ENCODE measurements around the gene TGFB1. TPM values are rescaled to one million over a fixed set of nuclear protein-coding genes. Genes with fewer than 3 reads are reported as not detected.
A peak's percentile ranks its signal among the peaks of the same experiment; 100 is the strongest.
"Not testable (repeated sequence)": the region's sequence is repeated elsewhere in the genome, so short reads cannot be mapped to it uniquely, and the experiment has no call there.

Gene TGFB1
- total RNA-seq, 1 donor from 2014 or later = 3.4 TPM

DNA sequence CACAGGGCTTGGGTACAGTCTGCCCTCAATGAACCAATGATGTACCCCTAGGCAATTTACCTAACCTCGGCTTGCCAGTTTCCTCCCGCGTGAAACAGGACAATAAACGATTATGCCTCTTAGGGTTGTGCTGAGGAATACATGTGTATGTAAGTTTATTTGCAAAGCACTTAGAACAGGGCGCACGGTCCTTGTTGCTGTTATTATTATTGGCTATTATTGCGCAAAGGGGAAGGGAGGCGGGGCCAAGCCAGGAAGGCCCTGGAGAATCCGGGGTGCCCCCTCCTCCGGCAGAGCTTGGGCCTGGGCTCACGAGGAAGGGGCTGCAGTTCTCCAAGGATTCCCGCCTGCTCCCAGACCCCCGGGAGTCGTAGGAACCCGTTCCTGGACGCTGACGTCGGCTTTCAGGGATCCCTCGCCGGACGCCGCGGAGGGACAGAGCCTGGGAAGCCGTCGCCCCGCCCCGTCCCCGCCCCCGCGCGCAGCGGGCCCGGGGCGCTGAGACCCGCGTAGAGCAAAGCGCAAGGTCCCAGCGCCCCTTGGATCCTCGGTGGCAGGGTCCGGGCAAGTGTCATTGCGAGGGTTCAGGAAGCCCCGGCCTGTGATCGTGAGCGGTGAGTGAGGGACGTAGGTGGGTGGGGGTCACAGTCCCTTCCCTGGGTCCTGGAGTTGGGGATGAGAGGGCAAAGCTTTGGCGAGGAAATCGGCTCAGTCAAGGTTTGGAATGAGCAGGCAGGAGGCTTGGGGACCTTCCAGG is 22.7 kb upstream of the TGFB1 start, which contains the start of gene TMEM91:
TMEM91 (plus strand) TSS at position 293 of the 757 bp plus-strand sequence. CDS start 1,777 bp downstream, outside the sequence.
- Mint-ChIP-seq H3K27me3 (no peaks in the 10 kb centered on the region), H3K36me3 (no peaks in the 10 kb centered on the region), H3K4me1 (ENCODE audit: unreplicated experiment) (peaks cover 12% of the 10 kb centered on the region), H3K4me3 (peak within 1 kb of the TSS; percentile 86), H3K9me3 (no peaks in the 10 kb centered on the region), H3K27ac (peak within 1 kb of the TSS; percentile 42)
- DNase-seq (ENCODE audit: extremely low spot score, unreplicated experiment) = no peak
- no peak for TF ChIP-seq CTCF (conservative IDR thresholded peaks at IDR 0.05)

DNA sequence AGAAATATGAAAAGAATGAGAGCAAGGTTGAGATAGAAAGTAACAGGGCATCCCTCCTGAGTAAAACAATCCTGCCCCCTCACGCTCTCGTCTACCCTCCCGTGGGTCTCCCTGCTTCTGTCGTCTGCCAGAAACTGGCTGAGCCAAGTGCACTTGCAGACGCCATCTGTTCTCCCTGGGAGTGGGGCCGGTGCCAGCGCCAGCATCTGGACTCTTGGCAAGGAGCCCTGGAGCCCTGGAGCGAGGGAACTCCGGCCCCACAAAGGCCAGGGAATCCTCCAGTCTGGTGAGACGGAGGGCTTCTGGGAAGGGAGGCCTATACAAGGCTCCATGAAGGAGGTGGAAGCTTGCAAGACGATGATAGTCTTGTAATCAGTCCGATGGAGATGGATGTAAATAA is 20.3 kb upstream of the TGFB1 start:
- no peak overlapping the region for H3K27ac Mint-ChIP-seq
- no peak for DNase-seq (ENCODE audit: extremely low spot score, unreplicated experiment)

GRCh38 chr19:41372501-41372900 is 18.8 kb upstream of the TGFB1 start:
- H3K27ac Mint-ChIP-seq = no peak overlapping the region
- H3K4me3 Mint-ChIP-seq = no peak overlapping the region
- H3K9me3 Mint-ChIP-seq = no peaks in the 10 kb centered on the region

More for the DNA sequence above, 20.3 kb upstream of the TGFB1 start:
- Mint-ChIP-seq H3K27me3 (no peaks in the 10 kb centered on the region), H3K4me3 (no peak overlapping the region), H3K36me3 (no peaks in the 10 kb centered on the region), H3K4me1 (ENCODE audit: unreplicated experiment) (peaks cover 12% of the 10 kb centered on the region), H3K9me3 (no peaks in the 10 kb centered on the region)
- no peak for TF ChIP-seq CTCF (conservative IDR thresholded peaks at IDR 0.05)

DNA sequence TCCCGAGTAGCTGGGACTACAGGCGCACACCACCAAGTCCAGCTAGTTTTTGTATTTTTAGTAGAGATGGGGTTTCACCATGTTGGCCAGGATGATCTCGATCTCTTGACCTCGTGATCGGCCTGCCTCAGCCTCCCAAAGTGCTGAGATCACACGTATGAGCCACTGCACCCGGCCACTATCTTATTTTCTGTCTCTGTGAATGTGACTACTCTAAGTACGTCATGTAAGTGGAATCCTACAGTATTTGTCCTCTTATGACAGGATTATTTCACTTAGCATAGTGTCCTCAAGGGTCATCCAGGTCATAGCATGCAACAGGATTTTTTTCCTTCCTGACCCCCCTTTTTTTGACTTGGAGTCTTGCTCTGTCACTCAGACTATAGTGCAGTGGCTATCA is 17.8 kb upstream of the TGFB1 start:
- TF ChIP-seq CTCF (conservative IDR thresholded peaks at IDR 0.05) = no peak
- DNase-seq (ENCODE audit: extremely low spot score, unreplicated experiment) = no peak
- Mint-ChIP-seq H3K4me1 (ENCODE audit: unreplicated experiment) (peaks cover 4% of the 10 kb centered on the region), H3K27me3 (no peaks in the 10 kb centered on the region), H3K36me3 (no peaks in the 10 kb centered on the region), H3K27ac (no peak overlapping the region), H3K4me3 (no peak overlapping the region), H3K9me3 (no peaks in the 10 kb centered on the region)

More at GRCh38 chr19:41372501-41372900, 18.8 kb upstream of the TGFB1 start:
- Mint-ChIP-seq H3K4me1 (ENCODE audit: unreplicated experiment) (peaks cover 12% of the 10 kb centered on the region), H3K27me3 (no peaks in the 10 kb centered on the region), H3K36me3 (no peaks in the 10 kb centered on the region)
- DNase-seq (ENCODE audit: extremely low spot score, unreplicated experiment) = no peak
- TF ChIP-seq CTCF (conservative IDR thresholded peaks at IDR 0.05) = no peak

DNA sequence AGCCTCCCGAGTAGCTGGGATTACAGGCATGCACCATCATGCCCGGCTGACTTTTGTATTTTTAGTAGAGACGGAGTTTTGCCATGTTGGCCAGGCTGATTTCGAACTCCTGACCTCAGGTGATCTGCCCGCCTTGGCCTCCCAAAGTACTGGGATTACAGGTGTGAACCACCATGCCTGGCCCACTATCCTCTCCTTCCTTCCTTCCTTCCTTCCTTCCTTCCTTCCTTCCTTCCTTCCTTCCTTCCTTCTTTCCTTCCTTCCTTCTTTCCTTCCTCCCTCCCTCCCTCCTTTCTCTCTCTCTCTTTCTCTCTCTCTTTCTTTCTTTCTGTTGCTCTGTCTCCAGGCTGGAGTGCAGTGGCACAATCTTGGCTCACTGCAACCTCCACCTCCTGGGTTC is 17.4 kb upstream of the TGFB1 start:
- DNase-seq (ENCODE audit: extremely low spot score, unreplicated experiment); H3K9me3 Mint-ChIP-seq; H3K27ac Mint-ChIP-seq; H3K36me3 Mint-ChIP-seq; H3K4me1 Mint-ChIP-seq (ENCODE audit: unreplicated experiment); H3K27me3 Mint-ChIP-seq; H3K4me3 Mint-ChIP-seq: not testable (repeated sequence)

- Mint-ChIP-seq H3K27ac (no peak overlapping the region), H3K4me3 (no peak overlapping the region), H3K4me1 (ENCODE audit: unreplicated experiment) (peaks cover 4% of the 10 kb centered on the region), H3K36me3 (peaks cover 3% of the 10 kb centered on the region), H3K9me3 (no peaks in the 10 kb centered on the region), H3K27me3 (no peaks in the 10 kb centered on the region)
- no peak for TF ChIP-seq CTCF (conservative IDR thresholded peaks at IDR 0.05)
- no peak for DNase-seq (ENCODE audit: extremely low spot score, unreplicated experiment)
These were observed 16.0 kb upstream of the TGFB1 start for GRCh38 chr19:41369769-41370168.

Measured in type B pancreatic cell (in vitro differentiated cells).